GM12878 (cell line): ENCODE data around the gene PPARA. TPM values are rescaled to one million over a fixed set of nuclear protein-coding genes. Genes with fewer than 3 reads are reported as not detected.

Experiments used
- ATAC-seq: fragments of 200-7000 bp; cut with Tn5 transposase; 3 replicates; pipeline ENCODE4 v1.9.1; 2020; ENCODE audit warnings: mild to moderate bottlenecking, moderate library complexity
- BruUV-seq: library from RNA; stranded (reverse); fragments of 400-500 nt; replicated peaks from 2 replicates; lab custom pipeline; 2021; lab: Mats Ljungman, UMichigan
- CTCF ChIA-PET: fragments of 300-600 bp; sonication (Branson Sonifier 250); formaldehyde crosslinking; extraction: SDS; loops from one replicate; lab custom pipeline; 2021; ENCODE audit warnings: inconsistent platforms; lab: Yijun Ruan, JAX
- POLR2A ChIA-PET: fragments of 350-600 bp; formaldehyde crosslinking; extraction: SDS; loops from one replicate; lab custom pipeline; 2021; ENCODE audit warnings: inconsistent platforms; lab: Charles Lee
- RAD21 ChIA-PET: fragments of 300-600 bp; sonication (Branson Sonifier 250); formaldehyde crosslinking; loops from one replicate; lab custom pipeline; 2023; ENCODE audit warnings: antibody characterized with exemption; ENCODE audit not compliant: unreplicated experiment; lab: Charles Lee
- SMC1A ChIA-PET: fragments of 300-600 bp; sonication (Branson Sonifier 250); formaldehyde crosslinking; loops from one replicate; lab custom pipeline; 2023; ENCODE audit not compliant: unreplicated experiment, uncharacterized antibody; lab: Charles Lee
- DNase-seq: peaks from one replicate; pipeline ENCODE4 v3.0.0-alpha.2; 2011; ENCODE audit warnings: low read depth, low spot score
- FAIRE-seq: peaks from 3 replicates; lab custom pipeline; 2011; peaks lifted over from hg19 to GRCh38; lab: Jason Lieb, UNC
- H2AFZ ChIP-seq: 2 replicates; pipeline ENCODE4 v1.6.0; 2011; ENCODE audit warnings: low read depth, low read length, control low read depth; ENCODE audit not compliant: control insufficient read depth
- H3K27ac ChIP-seq: 2 replicates; pipeline ENCODE4 v1.5.1; 2011; ENCODE audit warnings: control low read depth; ENCODE audit not compliant: control insufficient read depth, insufficient read depth
- H3K27me3 ChIP-seq, 2 experiments: replicated peaks in 1 of 2; 2 replicates each; pipeline versions ENCODE4 v1.6.0 to v1.6.1; 2011; ENCODE audit warnings: low read length in 1 of 2; ENCODE audit not compliant: control insufficient read depth in 2 of 2, insufficient read depth in 2 of 2
- H3K36me3 ChIP-seq, 2 experiments: 2 replicates each; pipeline ENCODE4 v1.5.1; 2011; ENCODE audit warnings: low read length in 1 of 2; ENCODE audit not compliant: control insufficient read depth in 2 of 2, insufficient read depth in 2 of 2
- H3K4me1 ChIP-seq: 2 replicates; pipeline ENCODE4 v1.6.1; 2011; ENCODE audit warnings: mild to moderate bottlenecking, low read length, moderate library complexity, mixed read lengths; ENCODE audit not compliant: control insufficient read depth, insufficient read depth
- H3K4me2 ChIP-seq: 2 replicates; pipeline ENCODE4 v1.6.0; 2011; ENCODE audit warnings: control low read depth; ENCODE audit not compliant: control insufficient read depth, insufficient read depth
- H3K4me3 ChIP-seq: fragments of 200-600 bp; sonication (generic); 2 replicates; pipeline ENCODE4 v1.5.1; 2016
- H3K79me2 ChIP-seq: 2 replicates; pipeline ENCODE4 v1.6.0; 2011; ENCODE audit warnings: low read length; ENCODE audit not compliant: control insufficient read depth, insufficient read depth
- H3K9ac ChIP-seq: 2 replicates; pipeline ENCODE4 v1.8.0; 2011; ENCODE audit warnings: low read length, control low read depth, mixed read lengths; ENCODE audit not compliant: control insufficient read depth, insufficient read depth
- H3K9me3 ChIP-seq: replicated peaks from 3 replicates; pipeline ENCODE4 v1.5.1; 2011; ENCODE audit warnings: mild to moderate bottlenecking, low read length; ENCODE audit not compliant: control insufficient read depth, insufficient read depth
- H4K20me1 ChIP-seq: 2 replicates; pipeline ENCODE4 v1.6.0; 2011; ENCODE audit not compliant: control insufficient read depth, insufficient read depth
- EZH2 ChIP-seq: IDR thresholded peaks from 2 replicates; pipeline ENCODE4 v1.6.1; 2012; ENCODE audit warnings: low read depth, mild to moderate bottlenecking, control low read depth, inconsistent platforms, low read length, borderline replicate concordance; ENCODE audit not compliant: control insufficient read depth
- NFYB ChIP-seq: IDR thresholded peaks from 2 replicates; pipeline ENCODE4 v1.6.1; 2011; ENCODE audit warnings: low read depth, mild to moderate bottlenecking, low read length, improper control_type of control experiment, moderate library complexity; ENCODE audit not compliant: insufficient read depth
- PAX5 ChIP-seq: IDR thresholded peaks from 2 replicates; pipeline ENCODE4 v1.6.1; 2011; ENCODE audit warnings: low read depth, low read length, borderline replicate concordance
- POLR2AphosphoS5 ChIP-seq: IDR thresholded peaks from 2 replicates; pipeline ENCODE4 v1.6.1; 2011; ENCODE audit warnings: mild to moderate bottlenecking, low read length, inconsistent platforms
- WGBS: methylation state at CpG from one replicate; pipeline ENCODE4 v1.1.6; 2016; ENCODE audit warnings: low lambda C conversion rate; ENCODE audit not compliant: insufficient replicate concordance, insufficient coverage; ENCODE audit errors: missing lambda C conversion rate; 5-methylcytosine and 5-hydroxymethylcytosine counted together
- in situ Hi-C: fragments of 300-500 bp; cut with MboI; formaldehyde crosslinking; loops from 9 replicates; pipeline ENCODE4 v1.14.3; 2018; ENCODE audit warnings: mixed read lengths
- intact Hi-C: fragments of 100-400 bp; cut with micrococcal nuclease; formaldehyde crosslinking; loops from one replicate; pipeline ENCODE4 v1.14.2; 2022; ENCODE audit not compliant: unreplicated experiment
- polyA plus RNA-seq, 11 experiments: library from polyadenylated mRNA; depleted of rRNA in 4 of 11; unstranded in 6 of 11; stranded (reverse) in 5 of 11; fragments of >200 nt; fragmentation: Nextera tagmentation in 4 of 11; fragmentation: Illumina TruSeq in 1 of 11; extraction: Ambion mirVana in 4 of 11; extraction: Trizol in 1 of 11; gene quantifications; 1 replicate in 1 of 11; 2 replicates in 10 of 11; pipeline versions ENCODE4 v1.2.1 to v1.2.3, GENCODE V29; 2011 to 2016; ENCODE audit warnings: inconsistent platforms in 2 of 11, missing spikeins in 2 of 11, low read depth in 1 of 11
- total RNA-seq, 4 experiments: library from RNA; depleted of rRNA in 3 of 4; stranded (reverse); fragments of >200 nt in 3 of 4; fragmentation: Illumina TruSeq in 1 of 4; extraction: Trizol in 1 of 4; gene quantifications; 2 replicates each; pipeline versions ENCODE4 v1.2.1 to v1.2.3, GENCODE V29; 2013 to 2021
- TF ChIP-seq, protein P1 (sequence below): fragments of 450-650 bp; IDR thresholded peaks from 2 replicates; pipeline ENCODE4 v1.6.1; 2017; ENCODE audit warnings: low read depth, mild to moderate bottlenecking, moderate library complexity
- TF ChIP-seq, protein P2 (sequence below): IDR thresholded peaks from 2 replicates; pipeline ENCODE4 v1.6.1; 2011; ENCODE audit warnings: borderline replicate concordance, low read depth, mild to moderate bottlenecking, moderate library complexity, mixed read lengths, low read length; ENCODE audit not compliant: insufficient read depth; ENCODE audit errors: extremely low read length

PPARA gene
- total and polyA plus RNA-seq, 10 of the 15 experiments (the other 5 are each of a cell fraction or from before 2014, with no cell fraction given), result 0.72 to 10.4 (median 4.6) TPM

DNA sequence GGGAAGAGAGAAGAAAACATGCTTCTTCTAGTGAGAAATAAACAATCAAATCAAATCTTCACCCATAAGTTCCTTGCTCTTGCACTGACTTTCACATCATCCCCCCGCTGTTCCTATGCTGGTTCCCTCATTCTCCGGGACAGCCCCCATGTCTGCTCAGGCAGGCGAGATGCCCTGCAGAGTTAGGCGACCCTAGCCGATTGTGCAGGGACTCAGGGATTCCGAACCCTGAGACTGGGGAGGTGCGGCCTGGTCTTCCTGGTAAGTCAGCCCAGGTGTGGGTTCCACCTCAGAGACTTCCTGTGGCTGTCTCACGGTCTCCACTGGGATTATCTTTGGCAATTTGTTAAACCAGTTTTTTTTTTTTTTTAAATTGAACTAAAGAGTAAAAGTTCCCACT, 124.1 kb downstream of the PPARA start (continued):
- TF ChIP-seq EZH2 (no peak), POLR2AphosphoS5 (no peak)
- TF ChIP-seq, protein P1, sequence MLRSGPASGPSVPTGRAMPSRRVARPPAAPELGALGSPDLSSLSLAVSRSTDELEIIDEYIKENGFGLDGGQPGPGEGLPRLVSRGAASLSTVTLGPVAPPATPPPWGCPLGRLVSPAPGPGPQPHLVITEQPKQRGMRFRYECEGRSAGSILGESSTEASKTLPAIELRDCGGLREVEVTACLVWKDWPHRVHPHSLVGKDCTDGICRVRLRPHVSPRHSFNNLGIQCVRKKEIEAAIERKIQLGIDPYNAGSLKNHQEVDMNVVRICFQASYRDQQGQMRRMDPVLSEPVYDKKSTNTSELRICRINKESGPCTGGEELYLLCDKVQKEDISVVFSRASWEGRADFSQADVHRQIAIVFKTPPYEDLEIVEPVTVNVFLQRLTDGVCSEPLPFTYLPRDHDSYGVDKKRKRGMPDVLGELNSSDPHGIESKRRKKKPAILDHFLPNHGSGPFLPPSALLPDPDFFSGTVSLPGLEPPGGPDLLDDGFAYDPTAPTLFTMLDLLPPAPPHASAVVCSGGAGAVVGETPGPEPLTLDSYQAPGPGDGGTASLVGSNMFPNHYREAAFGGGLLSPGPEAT, result no peak

DNA sequence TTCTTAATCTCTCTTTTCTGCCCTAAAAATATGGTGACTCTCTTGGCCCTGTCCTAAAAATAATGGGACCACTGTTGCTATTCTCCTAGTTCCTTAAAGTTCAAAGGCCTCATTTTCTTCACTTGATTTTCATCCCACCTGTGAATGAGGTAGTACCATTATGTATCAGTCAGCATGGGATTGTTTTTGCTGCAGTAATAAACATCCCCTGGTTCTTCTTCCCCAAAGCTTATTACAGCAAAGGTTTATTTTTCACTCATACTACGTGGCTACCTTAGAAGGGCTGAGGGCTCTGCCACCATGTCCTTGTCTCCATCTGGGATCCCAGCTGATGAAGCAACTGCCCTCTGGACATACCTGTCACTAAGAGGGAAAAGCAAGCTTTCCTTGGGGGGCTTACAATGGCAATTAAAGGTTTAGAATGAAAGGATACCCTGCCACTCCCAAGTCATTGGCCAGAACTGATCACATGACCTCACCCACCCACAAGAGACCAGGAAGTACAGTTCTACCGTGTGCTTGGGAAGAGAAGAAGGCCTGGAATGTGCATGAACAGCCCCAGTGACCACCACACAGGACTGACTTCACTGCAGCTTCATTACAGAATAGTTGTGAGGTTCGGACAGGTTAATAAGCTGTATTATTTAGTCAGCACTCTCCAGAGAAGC, 125.3 kb downstream of the PPARA start:
- Histone ChIP-seq H4K20me1 (no peaks in the 10 kb centered on the region), H3K4me3 (no peak overlapping the region), H2AFZ (no peak overlapping the region), H3K36me3 (peaks cover 3 to 5% of the 10 kb centered on the region in 2 experiments; a peak in 3 of 4 replicates)
- no peak for FAIRE-seq
- TF ChIP-seq PAX5, result no peak
- peak; percentile 90 for TF ChIP-seq NFYB
- TF ChIP-seq, protein P2, sequence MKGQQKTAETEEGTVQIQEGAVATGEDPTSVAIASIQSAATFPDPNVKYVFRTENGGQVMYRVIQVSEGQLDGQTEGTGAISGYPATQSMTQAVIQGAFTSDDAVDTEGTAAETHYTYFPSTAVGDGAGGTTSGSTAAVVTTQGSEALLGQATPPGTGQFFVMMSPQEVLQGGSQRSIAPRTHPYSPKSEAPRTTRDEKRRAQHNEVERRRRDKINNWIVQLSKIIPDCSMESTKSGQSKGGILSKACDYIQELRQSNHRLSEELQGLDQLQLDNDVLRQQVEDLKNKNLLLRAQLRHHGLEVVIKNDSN, result peak; percentile 47
- TF ChIP-seq, all 136 proteins: peak for 2
- BruUV-seq, result no TSS peak
- POLR2A ChIA-PET, result no interaction called here
- Histone ChIP-seq H3K27ac (no peak overlapping the region), H3K9ac (no peak overlapping the region), H3K9me3 (peaks cover 2% of the 10 kb centered on the region; the same call in 2 of the 3 replicates), H3K4me1 (peaks cover 2% of the 10 kb centered on the region; the same call in 1 of the 2 replicates), H3K27me3 (no peaks in the 10 kb centered on the region), H3K4me2 (no peak overlapping the region), H3K79me2 (no peaks in the 10 kb centered on the region)
- whole genome bisulfite sequencing, result 81% methylated on average over 3 of the region's 3 CpGs
- intact Hi-C loops, result no loop called here
- RAD21 ChIA-PET, result no interaction called here
- no peak for ATAC-seq
- SMC1A ChIA-PET, result interaction anchor here (1.0 kb wide), 1 partner anchor 34 kb away, joined by 3 read pairs; no protein-coding TSS in a partner anchor
- in situ Hi-C loops, result no loop called here
- CTCF ChIA-PET, result no interaction called here
- DNase-seq, result no peak
